ENCODE results near the gene MYO3B.

The MYO3B gene

DNA sequence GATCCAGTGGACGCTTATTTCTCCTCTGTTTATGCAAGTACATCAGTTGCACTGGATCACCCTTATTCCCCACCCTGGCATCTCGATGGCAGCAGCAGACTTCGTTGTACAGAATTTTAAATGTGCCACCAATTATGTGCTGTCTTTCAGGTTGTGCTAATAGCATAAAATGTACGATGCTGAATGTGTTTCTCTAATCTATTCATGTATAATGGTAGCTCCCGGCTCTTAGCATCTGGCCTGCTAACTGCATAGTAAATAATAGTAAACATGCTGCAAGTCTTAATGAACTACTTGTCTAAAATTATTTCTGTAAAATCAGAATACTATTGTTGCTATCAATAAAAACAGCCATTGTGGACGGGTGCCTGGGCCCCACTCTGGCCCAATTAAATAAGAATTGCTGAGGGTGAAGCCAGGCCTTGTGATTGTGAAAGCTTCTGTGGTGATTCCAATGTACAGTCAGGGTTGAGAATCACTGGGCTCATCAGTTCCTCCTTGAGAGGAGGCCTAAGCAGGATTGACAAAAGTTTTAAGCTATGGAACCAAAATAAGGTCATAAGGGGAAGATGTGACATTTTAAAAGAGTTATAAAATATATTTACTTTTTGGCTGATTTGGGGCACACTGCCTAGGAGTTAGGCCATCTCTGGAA is 14.4 kb upstream of the MYO3B start:
- no peaks in the 10 kb centered on the region for H3K79me2 ChIP-seq (ENCODE audit: low read length)
- H3K4me1 ChIP-seq (ENCODE audit: low read length), result peaks cover 28% of the 10 kb centered on the region
- no peak overlapping the region for H3K4me2 ChIP-seq (ENCODE audit: low read depth, low read length)
- H3K9me2 ChIP-seq (replicated peaks; ENCODE audit: insufficient read depth, low read length), result no peaks in the 10 kb centered on the region
- H3K9ac ChIP-seq (ENCODE audit: low read length), result no peak overlapping the region
- H2AFZ ChIP-seq (ENCODE audit: low read length), result no peak overlapping the region
- H4K20me1 ChIP-seq (ENCODE audit: insufficient read depth, low read length), result no peaks in the 10 kb centered on the region
- no peak for DNase-seq
- H3K27me3 ChIP-seq (replicated peaks; ENCODE audit: insufficient read depth, low read length), result no peaks in the 10 kb centered on the region
- H3K36me3 ChIP-seq (replicated peaks; ENCODE audit: insufficient read depth, low read length), result no peaks in the 10 kb centered on the region
- no peaks in the 10 kb centered on the region for H3K9me3 ChIP-seq (replicated peaks; ENCODE audit: insufficient read depth, low read length)
- no peak overlapping the region for H3K27ac ChIP-seq (ENCODE audit: low read length)
- peaks cover 10% of the 10 kb centered on the region for H3F3A ChIP-seq (ENCODE audit: insufficient read depth, low read length)
- TF ChIP-seq CTCF (IDR thresholded peaks at IDR 0.05; ENCODE audit: low read length) (no peak), EZH2phosphoT487 (IDR thresholded peaks at IDR 0.05; ENCODE audit: low read length) (no peak), EZH2 (optimal IDR thresholded peaks at IDR 0.05; ENCODE audit: low read depth, low read length) (no peak)
- H3K4me3 ChIP-seq (ENCODE audit: low read length), result no peak overlapping the region

DNA sequence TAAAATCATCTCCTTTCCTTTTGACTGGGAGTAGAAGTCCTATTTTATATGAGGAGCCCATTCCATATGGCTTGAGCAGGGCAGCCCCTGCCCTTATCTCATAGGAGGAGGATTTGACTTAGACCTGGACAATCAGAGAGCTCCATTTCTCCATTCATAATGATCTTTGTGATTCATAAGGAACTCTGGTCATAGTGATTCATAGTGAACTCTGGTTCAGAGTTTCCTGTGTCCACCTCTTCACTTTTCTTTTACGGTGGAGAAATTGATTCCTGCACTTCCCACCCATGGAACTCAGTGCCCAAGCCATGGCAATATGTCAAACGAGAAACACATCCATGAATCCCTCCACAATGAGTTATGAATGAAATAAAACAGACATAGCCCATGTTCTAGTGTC is 12.8 kb upstream of the MYO3B start:
- Histone ChIP-seq H2AFZ (ENCODE audit: low read length) (no peak overlapping the region), H3K27me3 (replicated peaks; ENCODE audit: insufficient read depth, low read length) (no peaks in the 10 kb centered on the region), H3K9me2 (replicated peaks; ENCODE audit: insufficient read depth, low read length) (no peaks in the 10 kb centered on the region), H3K9ac (ENCODE audit: low read length) (no peak overlapping the region), H3K4me1 (ENCODE audit: low read length) (peaks cover 20% of the 10 kb centered on the region), H3K27ac (ENCODE audit: low read length) (no peak overlapping the region), H3K4me3 (ENCODE audit: low read length) (no peak overlapping the region), H3K9me3 (replicated peaks; ENCODE audit: insufficient read depth, low read length) (no peaks in the 10 kb centered on the region), H4K20me1 (ENCODE audit: insufficient read depth, low read length) (no peaks in the 10 kb centered on the region), H3K36me3 (replicated peaks; ENCODE audit: insufficient read depth, low read length) (no peaks in the 10 kb centered on the region), H3K4me2 (ENCODE audit: low read depth, low read length) (no peak overlapping the region), H3K79me2 (ENCODE audit: low read length) (no peaks in the 10 kb centered on the region), H3F3A (ENCODE audit: insufficient read depth, low read length) (peaks cover 10% of the 10 kb centered on the region)
- TF ChIP-seq EZH2 (optimal IDR thresholded peaks at IDR 0.05; ENCODE audit: low read depth, low read length), result no peak
- TF ChIP-seq EZH2phosphoT487 (IDR thresholded peaks at IDR 0.05; ENCODE audit: low read length), result no peak
- no peak for TF ChIP-seq CTCF (IDR thresholded peaks at IDR 0.05; ENCODE audit: low read length)
- no peak for DNase-seq

DNA sequence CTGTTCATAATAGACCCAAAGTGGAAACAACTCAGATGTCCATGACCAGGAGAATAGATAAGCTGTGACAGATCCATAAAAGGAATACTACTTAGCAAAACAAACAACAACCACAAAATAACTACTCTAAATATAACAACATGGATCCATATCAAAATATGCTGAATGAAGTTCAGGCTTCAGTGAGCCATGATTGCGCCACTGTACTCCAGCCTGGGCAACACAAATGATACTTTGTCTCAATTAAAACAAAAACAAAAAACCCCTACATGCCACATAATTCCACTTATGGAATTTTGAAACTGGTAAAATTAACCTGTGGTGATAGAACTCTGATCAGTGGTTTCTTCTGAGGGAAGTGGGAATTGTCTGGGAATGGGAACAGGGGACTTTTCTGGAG is 11.2 kb upstream of the MYO3B start:
- Histone ChIP-seq H3K4me3 (ENCODE audit: low read length) (no peak overlapping the region), H4K20me1 (ENCODE audit: insufficient read depth, low read length) (no peaks in the 10 kb centered on the region), H2AFZ (ENCODE audit: low read length) (no peak overlapping the region), H3K4me2 (ENCODE audit: low read depth, low read length) (no peak overlapping the region), H3K9me3 (replicated peaks; ENCODE audit: insufficient read depth, low read length) (no peaks in the 10 kb centered on the region), H3K36me3 (replicated peaks; ENCODE audit: insufficient read depth, low read length) (no peaks in the 10 kb centered on the region), H3K27me3 (replicated peaks; ENCODE audit: insufficient read depth, low read length) (no peaks in the 10 kb centered on the region), H3K4me1 (ENCODE audit: low read length) (peaks cover 10% of the 10 kb centered on the region), H3K27ac (ENCODE audit: low read length) (no peak overlapping the region), H3K79me2 (ENCODE audit: low read length) (no peaks in the 10 kb centered on the region), H3K9me2 (replicated peaks; ENCODE audit: insufficient read depth, low read length) (no peaks in the 10 kb centered on the region), H3K9ac (ENCODE audit: low read length) (no peak overlapping the region), H3F3A (ENCODE audit: insufficient read depth, low read length) (no peaks in the 10 kb centered on the region)
- no peak for DNase-seq
- TF ChIP-seq EZH2phosphoT487 (IDR thresholded peaks at IDR 0.05; ENCODE audit: low read length) (no peak), CTCF (IDR thresholded peaks at IDR 0.05; ENCODE audit: low read length) (no peak), EZH2 (optimal IDR thresholded peaks at IDR 0.05; ENCODE audit: low read depth, low read length) (no peak)
